SIG-M5 (cell line): ENCODE results near the gene HCN3.
"Not testable (repeated sequence)": the region's sequence is repeated elsewhere in the genome, so short reads cannot be mapped to it uniquely, and the experiment has no call there.

Experiments used
- DNase-seq: peaks from one replicate; lab custom pipeline; 2025; lab: John Stamatoyannopoulos, UW

The HCN3 gene

GRCh38 chr1:155313261-155313660, 36.0 kb downstream of the HCN3 start:
- DNase-seq, result no peak

DNA sequence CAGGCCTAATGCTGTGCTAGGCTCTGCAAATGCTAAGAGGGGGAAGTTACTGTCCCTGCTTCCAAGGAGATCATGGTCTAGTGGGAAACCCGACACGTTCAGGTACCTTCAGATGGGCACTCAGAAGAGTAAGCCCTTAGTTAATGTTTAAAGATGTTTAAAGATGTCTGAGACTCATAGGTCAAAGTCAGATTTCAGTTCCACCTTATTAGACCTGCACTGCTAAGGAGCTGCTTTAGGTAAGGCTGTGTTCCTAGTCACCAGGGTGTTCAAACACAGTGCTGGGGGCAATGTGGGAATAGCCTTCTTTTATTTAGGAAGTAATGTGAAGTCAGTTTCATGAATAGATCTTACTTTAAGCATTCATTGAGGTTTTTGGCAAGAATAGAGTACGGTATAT, 39.7 kb downstream of the HCN3 start:
- DNase-seq, result no peak

DNA sequence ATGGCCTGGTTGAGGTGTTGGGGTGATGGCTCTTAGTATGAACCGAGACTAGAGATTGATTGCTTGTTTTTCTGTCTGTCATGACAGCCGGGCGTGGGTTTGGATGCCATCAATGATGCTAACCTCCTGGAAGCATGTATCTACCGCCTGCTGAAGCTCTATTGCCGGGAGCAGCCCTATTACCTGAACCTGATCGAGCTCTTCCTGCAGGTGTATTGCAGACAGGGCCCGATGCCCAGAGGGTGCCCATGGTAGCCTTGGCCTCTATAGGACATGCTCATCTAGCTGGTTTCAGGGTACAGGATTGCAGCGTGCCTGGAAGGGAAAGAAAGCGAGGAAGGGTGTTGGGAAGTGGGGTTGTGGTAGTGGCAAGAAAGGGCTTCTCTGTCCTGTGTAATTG, 40.8 kb downstream of the HCN3 start:
- DNase-seq, result no peak

GRCh38 chr1:155319536-155319935, 42.3 kb downstream of the HCN3 start:
- DNase-seq, result no peak

DNA sequence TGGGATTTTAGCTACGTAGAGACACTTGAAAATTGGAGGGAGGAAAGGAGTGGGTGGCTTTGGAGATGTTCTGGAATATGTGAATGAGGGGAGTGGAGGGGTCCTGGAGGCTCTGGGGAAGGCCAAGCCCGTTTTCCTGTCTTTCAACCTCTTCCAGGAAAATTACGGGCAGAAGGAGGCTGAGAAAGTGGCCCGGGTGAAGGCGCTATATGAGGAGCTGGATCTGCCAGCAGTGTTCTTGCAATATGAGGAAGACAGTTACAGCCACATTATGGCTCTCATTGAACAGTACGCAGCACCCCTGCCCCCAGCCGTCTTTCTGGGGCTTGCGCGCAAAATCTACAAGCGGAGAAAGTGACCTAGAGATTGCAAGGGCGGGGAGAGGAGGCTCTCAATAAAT, 43.0 kb downstream of the HCN3 start:
- no peak for DNase-seq

- DNase-seq, result no peak
These were observed 43.7 kb downstream of the HCN3 start, which contains the start of gene RUSC1 for GRCh38 chr1:155320661-155321617. Gene RUSC1, plus strand, starts transcription at chr1:155320894. Its CDS starts 880 bp downstream, at chr1:155321774.

DNA sequence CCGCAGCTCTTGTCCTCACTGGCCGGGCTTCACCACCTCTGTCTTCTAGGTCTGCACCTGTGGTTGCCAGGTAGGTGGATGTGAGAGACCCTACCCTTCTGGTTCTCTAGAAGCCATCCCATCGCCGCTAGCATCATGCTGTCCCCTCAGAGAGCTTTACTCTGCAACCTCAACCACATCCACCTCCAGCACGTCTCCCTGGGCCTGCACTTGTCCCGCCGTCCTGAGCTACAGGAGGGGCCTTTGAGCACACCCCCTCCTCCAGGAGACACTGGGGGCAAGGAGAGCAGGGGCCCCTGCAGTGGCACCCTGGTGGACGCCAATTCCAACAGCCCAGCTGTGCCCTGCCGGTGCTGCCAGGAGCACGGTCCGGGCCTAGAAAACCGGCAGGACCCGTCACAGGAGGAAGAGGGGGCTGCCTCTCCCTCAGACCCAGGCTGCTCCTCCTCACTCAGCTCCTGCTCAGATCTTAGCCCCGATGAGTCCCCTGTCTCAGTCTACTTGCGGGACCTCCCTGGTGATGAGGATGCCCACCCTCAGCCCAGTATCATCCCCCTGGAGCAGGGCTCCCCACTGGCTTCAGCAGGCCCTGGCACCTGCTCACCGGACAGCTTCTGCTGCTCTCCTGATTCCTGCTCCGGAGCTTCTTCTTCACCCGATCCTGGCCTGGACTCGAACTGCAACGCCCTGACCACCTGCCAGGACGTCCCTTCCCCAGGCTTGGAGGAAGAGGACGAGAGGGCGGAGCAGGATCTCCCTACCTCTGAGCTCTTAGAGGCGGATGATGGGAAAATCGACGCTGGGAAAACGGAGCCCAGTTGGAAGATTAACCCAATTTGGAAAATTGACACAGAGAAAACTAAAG, 44.6 kb downstream of the HCN3 start:
- DNase-seq, result no peak

- DNase-seq, result no peak
These were observed 45.3 kb downstream of the HCN3 start for GRCh38 chr1:155322571-155322952.

- DNase-seq, result no peak
These were observed 45.9 kb downstream of the HCN3 start for GRCh38 chr1:155322953-155323728.

- peak; percentile 27 for DNase-seq
These were observed 46.4 kb downstream of the HCN3 start for GRCh38 chr1:155323729-155324036.

- peak; percentile 93 for DNase-seq
These were observed 46.9 kb downstream of the HCN3 start for GRCh38 chr1:155324037-155324716.

GRCh38 chr1:155324717-155325602, 47.7 kb downstream of the HCN3 start:
- DNase-seq, result no peak

- no peak for DNase-seq
These were observed 48.3 kb downstream of the HCN3 start for GRCh38 chr1:155325603-155325893.

DNA sequence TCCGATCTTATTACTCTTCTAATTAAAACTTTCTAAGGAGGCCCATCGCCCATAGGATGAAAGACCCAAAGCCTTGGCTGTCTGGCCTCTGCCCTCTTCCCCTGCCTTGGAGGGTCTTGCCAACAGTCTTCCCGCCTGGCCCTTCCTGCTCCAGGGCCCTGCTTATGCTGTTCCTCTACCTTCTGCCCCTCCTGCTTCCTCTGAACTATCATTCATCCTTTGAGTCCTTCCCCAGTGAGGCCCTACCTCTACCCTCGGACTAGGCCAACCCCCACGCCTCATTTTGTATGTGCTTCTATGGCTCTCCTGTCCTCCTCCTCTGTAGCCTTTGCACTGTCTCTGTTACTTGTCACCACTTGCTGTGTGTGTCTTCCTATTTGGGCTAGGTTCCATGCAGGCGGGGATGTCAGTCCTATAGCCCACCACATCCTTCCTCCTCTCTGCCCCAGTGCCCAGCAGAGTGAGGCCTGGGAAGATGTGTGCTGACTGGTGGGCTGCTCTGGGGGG, 48.8 kb downstream of the HCN3 start:
- no peak for DNase-seq

DNA sequence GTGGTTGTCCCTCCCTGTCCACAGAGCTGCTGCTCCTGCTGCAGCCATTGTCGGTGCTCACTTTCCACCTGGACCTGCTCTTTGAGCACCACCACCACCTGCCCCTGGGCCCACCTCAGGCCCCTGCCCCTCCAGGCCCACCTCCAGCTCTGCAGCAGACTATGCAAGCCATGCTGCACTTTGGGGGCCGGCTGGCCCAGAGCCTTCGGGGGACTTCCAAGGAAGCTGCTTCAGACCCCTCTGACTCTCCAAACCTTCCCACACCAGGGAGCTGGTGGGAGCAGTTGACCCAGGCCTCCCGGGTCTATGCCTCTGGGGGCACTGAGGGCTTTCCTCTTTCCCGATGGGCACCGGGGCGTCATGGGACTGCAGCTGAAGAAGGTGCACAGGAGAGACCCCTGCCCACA, 49.4 kb downstream of the HCN3 start:
- no peak for DNase-seq

GRCh38 chr1:155327981-155328380, 50.7 kb downstream of the HCN3 start:
- no peak for DNase-seq

DNA sequence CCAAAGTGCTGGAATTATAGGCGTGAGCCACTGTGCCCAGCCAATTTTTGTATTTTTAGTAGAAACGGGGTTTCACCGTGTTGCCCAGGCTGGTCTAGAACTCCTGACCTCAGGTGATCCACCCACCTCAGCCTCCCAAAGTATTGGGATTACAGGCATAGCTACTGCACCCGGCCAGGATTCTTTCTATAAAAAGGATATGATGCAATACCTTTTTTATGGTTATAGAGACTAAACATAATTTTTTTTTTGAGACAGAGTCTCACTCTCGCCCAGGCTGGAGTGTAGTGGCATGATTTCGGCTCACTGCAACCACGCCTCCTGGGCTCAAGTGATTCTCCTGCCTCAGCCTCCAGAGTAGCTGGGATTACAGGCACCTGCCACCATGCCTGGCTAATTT, 51.6 kb downstream of the HCN3 start:
- not testable (repeated sequence) for DNase-seq

DNA sequence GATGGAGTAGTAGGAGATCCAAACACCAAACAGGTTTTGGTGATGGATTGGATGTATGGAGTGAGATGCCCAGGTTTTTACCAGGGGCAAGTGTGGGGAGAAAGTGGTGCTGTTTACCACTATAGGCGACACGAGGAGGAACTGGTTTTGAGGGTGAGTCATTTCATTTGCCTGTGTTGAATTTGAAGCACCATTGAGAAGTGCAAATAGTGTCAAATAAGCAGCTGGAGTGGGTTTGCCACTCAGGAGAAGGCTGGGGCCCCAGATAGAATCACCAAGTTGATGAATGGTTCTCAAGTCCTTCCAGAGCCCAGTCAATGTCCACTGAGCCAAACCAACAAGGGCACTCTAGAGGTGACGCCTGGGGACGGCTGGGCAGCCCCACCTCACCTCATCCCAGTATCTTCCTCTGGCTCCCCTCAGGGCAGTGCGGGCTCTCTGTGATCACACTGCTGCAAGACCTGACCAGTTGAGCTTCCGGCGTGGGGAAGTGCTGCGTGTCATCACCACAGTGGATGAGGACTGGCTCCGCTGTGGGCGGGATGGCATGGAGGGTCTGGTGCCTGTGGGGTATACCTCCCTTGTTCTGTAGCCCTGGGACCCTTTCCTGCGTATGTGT, 52.8 kb downstream of the HCN3 start:
- DNase-seq, result no peak

GRCh38 chr1:155334962-155335361, 57.7 kb downstream of the HCN3 start:
- no peak for DNase-seq
